ENCODE data around the gene CTDSP1. TPM values are rescaled to one million over a fixed set of nuclear protein-coding genes. Genes with fewer than 3 reads are reported as not detected.

CTDSP1 gene
- total RNA-seq, 1 experiment from 2014 or later = 52.3 TPM

- Mint-ChIP-seq H3K4me1 (peaks cover 7 to 8% of the 10 kb centered on the region in 2 experiments), H3K4me3 (no peak overlapping the region), H3K27ac (no peak overlapping the region), H3K36me3 (ENCODE audit: insufficient read depth in 1 of 3, low read depth in 3 of 3) (no peaks in the 10 kb centered on the region), H3K9me3 (no peaks in the 10 kb centered on the region), H3K27me3 (ENCODE audit: low read depth) (peaks cover 2% of the 10 kb centered on the region; the same call in 1 of the 2 replicates)
- no peaks in the 10 kb centered on the region for H3K79me1 ChIP-seq (ENCODE audit: insufficient read depth, low read depth, low read length, poor library complexity, severe bottlenecking)
- H4K5ac ChIP-seq (ENCODE audit: insufficient read length, low read depth, low read length) = no peak overlapping the region
- H2BK12ac ChIP-seq (ENCODE audit: insufficient read length, low read depth, low read length) = no peak overlapping the region
- H2BK120ac ChIP-seq (ENCODE audit: low read depth, low read length, poor library complexity, severe bottlenecking) = no peak overlapping the region
- no peaks in the 10 kb centered on the region for H3K27me3 ChIP-seq (ENCODE audit: insufficient read depth, low read length)
- no peak overlapping the region for H2BK15ac ChIP-seq (ENCODE audit: low read depth, low read length)
- no peaks in the 10 kb centered on the region for H3K9me3 ChIP-seq (ENCODE audit: control insufficient read depth, low read depth, low read length)
- no peaks in the 10 kb centered on the region for H3K4me1 ChIP-seq (ENCODE audit: insufficient read depth, low read length)
- no peak overlapping the region for H3K4ac ChIP-seq (ENCODE audit: low read depth, low read length)
- no peak overlapping the region for H3K18ac ChIP-seq (ENCODE audit: insufficient read length, low read depth, low read length)
- H4K91ac ChIP-seq (ENCODE audit: insufficient read length, low read depth, low read length) = no peak overlapping the region
- H3K4me2 ChIP-seq (ENCODE audit: insufficient read depth, insufficient read length, low read length) = no peak overlapping the region
- H3K27ac ChIP-seq (ENCODE audit: insufficient read length, low read depth, low read length) = no peak overlapping the region
- no peak overlapping the region for H2BK5ac ChIP-seq (ENCODE audit: insufficient read length, low read length)
- no peak for DNase-seq
- H2BK20ac ChIP-seq (ENCODE audit: low read depth, low read length, poor library complexity, severe bottlenecking) = no peak overlapping the region
- H2AK5ac ChIP-seq (ENCODE audit: insufficient read length, low read length) = no peak overlapping the region
- no peak overlapping the region for H2AFZ ChIP-seq (ENCODE audit: low read length)
- H3T11ph ChIP-seq (ENCODE audit: low read length) = no peak overlapping the region
- no peak overlapping the region for H4K8ac ChIP-seq (replicated peaks; ENCODE audit: insufficient read length, low read depth, low read length)
- no peak overlapping the region for H3K56ac ChIP-seq (ENCODE audit: insufficient read length, low read depth, low read length)
- no peaks in the 10 kb centered on the region for H4K20me1 ChIP-seq (ENCODE audit: control insufficient read depth, insufficient read depth, insufficient read length)
- no peak overlapping the region for H3K9ac ChIP-seq (ENCODE audit: extremely low read depth, insufficient read length, low read length)
- H3K79me2 ChIP-seq (ENCODE audit: insufficient read depth, low read length) = no peaks in the 10 kb centered on the region
- TF ChIP-seq CTCF (conservative IDR thresholded peaks at IDR 0.05) = no peak
- H3K23me2 ChIP-seq (ENCODE audit: insufficient read length, low read depth, low read length, poor library complexity, severe bottlenecking) = no peaks in the 10 kb centered on the region
- H3K14ac ChIP-seq (ENCODE audit: insufficient read depth, low read length) = no peak overlapping the region
- no peak overlapping the region for H3K23ac ChIP-seq (ENCODE audit: insufficient read length, low read depth, low read length)
These were observed 27.7 kb upstream of the CTDSP1 start for GRCh38 chr2:218371983-218372350.

Measured in H9 (cell line).